Measurements from ENCODE around the gene MIP. TPM values are rescaled to one million over a fixed set of nuclear protein-coding genes. Genes with fewer than 3 reads are reported as not detected.

Gene MIP
- total and polyA plus RNA-seq, 2 of the 13 experiments (the other 11 are each of a cell fraction or from before 2014, with no cell fraction given) = not detected

- TF ChIP-seq CBX2 (IDR thresholded peaks at IDR 0.05; ENCODE audit: low read depth, low read length) (no peak), CBX2 (CRISPR knock-in tag; IDR thresholded peaks at IDR 0.05; ENCODE audit: low read depth) (no peak), ZFY (CRISPR knock-in tag; IDR thresholded peaks at IDR 0.05) (peak; percentile 37), CREM (IDR thresholded peaks at IDR 0.05) (no peak), CREM (CRISPR knock-in tag; IDR thresholded peaks at IDR 0.05) (no peak), ZNF775 (CRISPR knock-in tag; IDR thresholded peaks at IDR 0.05; ENCODE audit: borderline replicate concordance) (no peak), MED1 (CRISPR knock-in tag; IDR thresholded peaks at IDR 0.05) (0 out of 2 replicates have a peak, but pooled peaks have one; percentile 15), ZMYM4 (CRISPR knock-in tag; IDR thresholded peaks at IDR 0.05) (0 out of 2 replicates have a peak, but pooled peaks have one; percentile 60), ZNF773 (CRISPR knock-in tag; IDR thresholded peaks at IDR 0.05; ENCODE audit: borderline replicate concordance) (no peak), ZBTB7B (CRISPR knock-in tag; IDR thresholded peaks at IDR 0.05) (0 out of 2 replicates have a peak, but pooled peaks have one; percentile 16), PHF21A (CRISPR knock-in tag; IDR thresholded peaks at IDR 0.05) (no peak), MXD4 (CRISPR knock-in tag; IDR thresholded peaks at IDR 0.05) (no peak), ZNF564 (CRISPR knock-in tag; IDR thresholded peaks at IDR 0.05) (no peak), STAT6 (CRISPR knock-in tag; IDR thresholded peaks at IDR 0.05; ENCODE audit: borderline replicate concordance) (0 out of 2 replicates have a peak, but pooled peaks have one; percentile 20), ISL2 (CRISPR knock-in tag; IDR thresholded peaks at IDR 0.05) (0 out of 2 replicates have a peak, but pooled peaks have one; percentile 15), RNF2 (conservative IDR thresholded peaks at IDR 0.05; ENCODE audit: low read depth) (no peak), SP5 (CRISPR knock-in tag; IDR thresholded peaks at IDR 0.05; ENCODE audit: borderline replicate concordance, low read depth) (no peak), ZNF350 (CRISPR knock-in tag; IDR thresholded peaks at IDR 0.05; ENCODE audit: borderline replicate concordance, low read depth) (0 out of 2 replicates have a peak, but pooled peaks have one; percentile 67), YEATS4 (CRISPR knock-in tag; IDR thresholded peaks at IDR 0.05; ENCODE audit: borderline replicate concordance) (no peak), PRMT3 (CRISPR knock-in tag; IDR thresholded peaks at IDR 0.05; ENCODE audit: borderline replicate concordance, low read depth) (0 out of 2 replicates have a peak, but pooled peaks have one; percentile 4), HNF4A (CRISPR knock-in tag; IDR thresholded peaks at IDR 0.05) (no peak), CERS6 (CRISPR knock-in tag; IDR thresholded peaks at IDR 0.05) (no peak), ZNF292 (CRISPR knock-in tag; IDR thresholded peaks at IDR 0.05; ENCODE audit: borderline replicate concordance, low read depth) (peak; percentile 71), ZBED4 (CRISPR knock-in tag; IDR thresholded peaks at IDR 0.05; ENCODE audit: borderline replicate concordance) (no peak; the same call in 1 of the 2 replicates), ZNF777 (CRISPR knock-in tag; IDR thresholded peaks at IDR 0.05) (peak; percentile 58)
Observed at GRCh38 chr12:56487448-56488040, 33.1 kb upstream of the MIP start (continued).

Measured in HepG2 (cell line).